H1 (cell line): Measurements from ENCODE around the gene CACNG5. TPM values are rescaled to one million over a fixed set of nuclear protein-coding genes. Genes with fewer than 3 reads are reported as not detected.

ENCODE experiments used
- CTCF ChIA-PET: fragments of 300-600 bp; sonication (Branson Sonifier 250); formaldehyde crosslinking; loops from one replicate; lab custom pipeline; 2021; ENCODE audit not compliant: partially characterized antibody; lab: Charles Lee
- POLR2A ChIA-PET: fragments of 300-600 bp; sonication (Branson Sonifier 250); formaldehyde crosslinking; loops from one replicate; lab custom pipeline; 2021; ENCODE audit warnings: inconsistent platforms; ENCODE audit not compliant: partially characterized antibody; lab: Charles Lee
- DNase-seq, 2 experiments: peaks; one replicate each; pipeline versions ENCODE4 v3.0.0 to v3.0.0-alpha.2; 2010 to 2022; ENCODE audit warnings: low spot score in 2 of 2, low read depth in 1 of 2, mixed read lengths in 1 of 2
- FAIRE-seq: peaks from 2 replicates; lab custom pipeline; 2011; peaks lifted over from hg19 to GRCh38; lab: Jason Lieb, UNC
- H2AFZ ChIP-seq: 2 replicates; pipeline ENCODE4 v1.8.1; 2012; ENCODE audit warnings: low read length, inconsistent platforms
- H2AK5ac ChIP-seq: 2 replicates; pipeline ENCODE4 v1.6.1; 2013; ENCODE audit warnings: low read depth, low read length
- H2BK120ac ChIP-seq: replicated peaks from 2 replicates; pipeline ENCODE3; 2013; ENCODE audit warnings: low read depth, low read length, inconsistent platforms
- H2BK12ac ChIP-seq: 2 replicates; pipeline ENCODE4 v1.6.1; 2013; ENCODE audit warnings: low read depth, low read length
- H2BK15ac ChIP-seq: 2 replicates; pipeline ENCODE4 v1.6.1; 2013; ENCODE audit warnings: low read length
- H2BK20ac ChIP-seq: 2 replicates; pipeline ENCODE4 v1.6.1; 2013; ENCODE audit warnings: low read length
- H2BK5ac ChIP-seq: 2 replicates; pipeline ENCODE4 v1.6.1; 2013; ENCODE audit warnings: low read depth, low read length
- H3K14ac ChIP-seq: 2 replicates; pipeline ENCODE4 v1.6.1; 2013; ENCODE audit warnings: inconsistent platforms; ENCODE audit not compliant: insufficient read length
- H3K18ac ChIP-seq: 2 replicates; pipeline ENCODE4 v1.6.1; 2013; ENCODE audit warnings: low read length; ENCODE audit errors: extremely low read depth
- H3K23ac ChIP-seq: 2 replicates; pipeline ENCODE4 v1.6.1; 2013; ENCODE audit warnings: inconsistent platforms; ENCODE audit not compliant: insufficient read length
- H3K23me2 ChIP-seq: 2 replicates; pipeline ENCODE4 v1.6.1; 2013; ENCODE audit warnings: low read depth, low read length
- H3K27ac ChIP-seq: 2 replicates; pipeline ENCODE4 v1.6.1; 2011; ENCODE audit warnings: low read depth, low read length, inconsistent platforms
- H3K27me3 ChIP-seq, 4 experiments: replicated peaks in 1 of 4; 1 replicate in 1 of 4; 2 replicates in 3 of 4; pipeline versions ENCODE4 v1.6.1 to v1.8.1; 2011 to 2013; ENCODE audit warnings: low read length in 3 of 4, mild to moderate bottlenecking in 3 of 4, inconsistent platforms in 2 of 4, mixed read lengths in 2 of 4, moderate library complexity in 1 of 4; ENCODE audit not compliant: control insufficient read depth in 3 of 4, insufficient read depth in 3 of 4; ENCODE audit errors: extremely low read depth in 1 of 4
- H3K36me3 ChIP-seq, 4 experiments: 2 replicates each; pipeline versions ENCODE4 v1.6.1 to v1.8.1; 2011 to 2013; ENCODE audit warnings: mild to moderate bottlenecking in 4 of 4, low read length in 3 of 4, moderate library complexity in 2 of 4, control low read depth in 1 of 4, inconsistent platforms in 1 of 4; ENCODE audit not compliant: insufficient read depth in 4 of 4, control insufficient read depth in 2 of 4
- H3K4ac ChIP-seq: replicated peaks from 2 replicates; pipeline ENCODE3; 2013; ENCODE audit warnings: low read length, low read depth, mixed read lengths, inconsistent platforms; ENCODE audit not compliant: insufficient read length
- H3K4me1 ChIP-seq, 4 experiments: replicated peaks in 1 of 4; 1 replicate in 1 of 4; 2 replicates in 3 of 4; pipeline versions ENCODE4 v1.6.1 to v1.8.1; 2011 to 2013; ENCODE audit warnings: low read length in 3 of 4, inconsistent platforms in 2 of 4, mixed read lengths in 1 of 4; ENCODE audit not compliant: insufficient read depth in 4 of 4, control insufficient read depth in 3 of 4
- H3K4me2 ChIP-seq, 2 experiments: 2 replicates each; pipeline versions ENCODE4 v1.6.1 to v1.8.1; 2011 to 2013; ENCODE audit warnings: low read depth in 2 of 2, low read length in 2 of 2, control low read depth in 1 of 2, inconsistent platforms in 1 of 2, mild to moderate bottlenecking in 1 of 2; ENCODE audit not compliant: insufficient read depth in 1 of 2
- H3K4me3 ChIP-seq, 4 experiments: fragments of 200-600, 300-600 bp in 1 of 4; sonication (generic), shearing (Covaris generic), sonication (Bioruptor Twin) in 1 of 4; 2 replicates each; pipeline versions ENCODE4 v1.5.1 to v1.8.1; 2011 to 2016; ENCODE audit warnings: low read length in 4 of 4, low read depth in 3 of 4, control low read depth in 2 of 4, inconsistent platforms in 2 of 4, mild to moderate bottlenecking in 2 of 4, mixed read lengths in 1 of 4, moderate library complexity in 1 of 4; ENCODE audit not compliant: insufficient read depth in 2 of 4; ENCODE audit errors: extremely low read depth in 1 of 4
- H3K56ac ChIP-seq: replicated peaks from 2 replicates; pipeline ENCODE3; 2013; ENCODE audit warnings: low read depth, mild to moderate bottlenecking, mixed read lengths, low read length, inconsistent platforms; ENCODE audit not compliant: insufficient read length
- H3K79me1 ChIP-seq: 2 replicates; pipeline ENCODE4 v1.6.1; 2013; ENCODE audit warnings: low read depth, low read length, control low read depth
- H3K79me2 ChIP-seq, 2 experiments: 2 replicates each; pipeline versions ENCODE4 v1.6.1 to v1.8.1; 2012 to 2013; ENCODE audit warnings: low read length in 2 of 2, mild to moderate bottlenecking in 2 of 2, inconsistent platforms in 1 of 2; ENCODE audit not compliant: insufficient read depth in 2 of 2, control insufficient read depth in 1 of 2
- H3K9ac ChIP-seq, 4 experiments: replicated peaks in 1 of 4; 1 replicate in 1 of 4; 2 replicates in 3 of 4; pipeline versions ENCODE4 v1.6.1 to v1.8.1; 2011 to 2013; ENCODE audit warnings: low read depth in 3 of 4, low read length in 3 of 4, control low read depth in 2 of 4, mild to moderate bottlenecking in 2 of 4, moderate library complexity in 2 of 4, inconsistent platforms in 1 of 4; ENCODE audit errors: extremely low read depth in 1 of 4
- H3K9me3 ChIP-seq, 2 experiments: 2 replicates each; pipeline versions ENCODE4 v1.6.1 to v1.8.1; 2012 to 2013; ENCODE audit warnings: mild to moderate bottlenecking in 2 of 2, moderate library complexity in 2 of 2, control low read depth in 1 of 2, inconsistent platforms in 1 of 2, low read depth in 1 of 2, low read length in 1 of 2, mixed read lengths in 1 of 2; ENCODE audit not compliant: insufficient read depth in 2 of 2
- H4K20me1 ChIP-seq, 2 experiments: replicated peaks in 1 of 2; 2 replicates each; pipeline versions ENCODE3 to v1.8.1; 2011 to 2013; ENCODE audit warnings: inconsistent platforms in 2 of 2, low read length in 2 of 2, mild to moderate bottlenecking in 1 of 2; ENCODE audit not compliant: insufficient read depth in 2 of 2, control insufficient read depth in 1 of 2
- H4K5ac ChIP-seq: 2 replicates; pipeline ENCODE4 v1.6.1; 2013; ENCODE audit warnings: low read length, low read depth, mixed read lengths, inconsistent platforms; ENCODE audit not compliant: insufficient read length
- H4K8ac ChIP-seq: 2 replicates; pipeline ENCODE4 v1.8.0; 2013; ENCODE audit warnings: mild to moderate bottlenecking, moderate library complexity, low read length, inconsistent platforms; ENCODE audit not compliant: insufficient read depth; ENCODE audit errors: extremely low read depth
- H4K91ac ChIP-seq: replicated peaks from 2 replicates; pipeline ENCODE3; 2013; ENCODE audit warnings: low read length, mixed read lengths, inconsistent platforms; ENCODE audit not compliant: insufficient read length
- ATF3 ChIP-seq: IDR thresholded peaks from 2 replicates; pipeline ENCODE4 v1.6.1; 2011; ENCODE audit warnings: low read depth, mild to moderate bottlenecking, low read length; ENCODE audit not compliant: insufficient read depth
- BACH1 ChIP-seq: IDR thresholded peaks from 2 replicates; pipeline ENCODE4 v1.6.1; 2012; ENCODE audit warnings: low read length, improper control_type of control experiment
- BCL11A ChIP-seq, 2 experiments: IDR thresholded peaks; one replicate each; pipeline ENCODE4 v1.6.1; 2011; ENCODE audit warnings: low read depth in 2 of 2, low read length in 2 of 2, mild to moderate bottlenecking in 2 of 2
- CEBPB ChIP-seq: IDR thresholded peaks from 2 replicates; pipeline ENCODE4 v1.6.1; 2012; ENCODE audit warnings: low read depth, low read length
- CTBP2 ChIP-seq: IDR thresholded peaks from 2 replicates; pipeline ENCODE4 v1.7.0; 2011; ENCODE audit warnings: borderline replicate concordance, mild to moderate bottlenecking, moderate library complexity, mixed read lengths, low read length; ENCODE audit not compliant: insufficient read depth, insufficient read length
- KDM1A ChIP-seq: fragments of 200-600, 300-600 bp; sonication (generic); IDR thresholded peaks from 2 replicates; pipeline ENCODE4 v1.7.1; 2016; ENCODE audit warnings: mild to moderate bottlenecking, low read length, borderline replicate concordance
- MAX ChIP-seq: IDR thresholded peaks from 2 replicates; pipeline ENCODE4 v1.6.1; 2012; ENCODE audit warnings: inconsistent platforms
- RFX5 ChIP-seq: IDR thresholded peaks from 2 replicates; pipeline ENCODE4 v1.6.1; 2011; ENCODE audit warnings: low read depth, low read length, improper control_type of control experiment, borderline replicate concordance
- RNF2 ChIP-seq: fragments of 200-900, 300-1000 bp; sonication (generic); IDR thresholded peaks from 2 replicates; pipeline ENCODE4 v1.7.1; 2016; ENCODE audit warnings: borderline replicate concordance, low read depth, mild to moderate bottlenecking, antibody characterized with exemption, low read length; ENCODE audit not compliant: poor library complexity, severe bottlenecking; ENCODE audit errors: missing control alignments
- SP4 ChIP-seq: IDR thresholded peaks from 2 replicates; pipeline ENCODE4 v1.6.1; 2012; ENCODE audit warnings: low read length, inconsistent platforms
- WGBS, 2 experiments: shearing (Covaris generic) in 1 of 2; methylation state at CpG; one replicate each; pipeline versions ENCODE4 v1.1.6 to v1.1.7; 2013 to 2015; ENCODE audit warnings: low lambda C conversion rate in 2 of 2, mixed read lengths in 2 of 2, inconsistent platforms in 1 of 2, low coverage in 1 of 2, missing lambda C conversion rate in 1 of 2; ENCODE audit not compliant: insufficient replicate concordance in 2 of 2, insufficient coverage in 1 of 2, insufficient read length in 1 of 2; ENCODE audit errors: extremely low coverage in 1 of 2, missing lambda C conversion rate in 1 of 2; 5-methylcytosine and 5-hydroxymethylcytosine counted together
- polyA plus RNA-seq, 7 experiments: library from polyadenylated mRNA; depleted of rRNA in 3 of 7; stranded (reverse) in 5 of 7; unstranded in 2 of 7; fragments of >200 nt in 5 of 7; fragments of 200-250 nt in 2 of 7; gene quantifications; 1 replicate in 5 of 7; 2 replicates in 1 of 7; 4 replicates in 1 of 7; pipeline versions ENCODE4 v1.2.1 to v1.2.3, GENCODE V29; 2011 to 2013; ENCODE audit warnings: missing spikeins in 2 of 7, mixed read lengths in 2 of 7
- total RNA-seq: library from RNA; stranded (reverse); fragmentation: NEBNext Ultra II Directional; extraction: Animal tissue kit (Norgen Biotek cat#: 25700); gene quantifications from 2 replicates; pipeline ENCODE4 v1.2.1, GENCODE V29; 2021

The CACNG5 gene
- total and polyA plus RNA-seq, 2 of the 8 experiments (the other 6 are each of a cell fraction or from before 2014, with no cell fraction given): 2.2 to 3.1 TPM

GRCh38 chr17:66836063-66837005 is 1.4 kb downstream of the CACNG5 start:
- 89% methylated on average over 11 of the region's 11 CpGs; no CpG with 5 or more reads in 1 of the 2 experiments for WGBS, 2 experiments
- no peak overlapping the region for H4K8ac ChIP-seq
- CTCF ChIA-PET: interaction anchor here (0.6 to 2.3 kb wide), 10 partner anchors 8 to 139 kb away, joined by 3 to 7 read pairs (median 4); no protein-coding TSS in a partner anchor
- no peak for TF ChIP-seq SP4
- TF ChIP-seq RNF2: no peak
- no peak for TF ChIP-seq MAX
- no peak for TF ChIP-seq ATF3
- no peak for TF ChIP-seq RFX5
- TF ChIP-seq BCL11A (IDR thresholded peaks at IDR 0.05; ENCODE audit: low read depth in 2 of 2, low read length in 2 of 2): no peak
- no peak for TF ChIP-seq KDM1A
- TF ChIP-seq BACH1: no peak
- no peak for TF ChIP-seq CTBP2
- no peak for TF ChIP-seq CEBPB

More at GRCh38 chr17:66836063-66837005, 1.4 kb downstream of the CACNG5 start:
- Histone ChIP-seq H3K14ac (no peak overlapping the region), H3K9ac (no peak overlapping the region), H3K9me3 (no peaks in the 10 kb centered on the region), H3K23ac (no peak overlapping the region), H2BK12ac (no peak overlapping the region), H3K79me1 (0 out of 2 replicates have a peak, but pooled peaks cover 2% of the 10 kb centered on the region), H2AFZ (no peak overlapping the region), H3K18ac (no peak overlapping the region), H2BK5ac (no peak overlapping the region), H2BK15ac (no peak overlapping the region), H3K4me2 (no peak overlapping the region; a peak in 1 of 4 replicates), H3K36me3 (no peaks in the 10 kb centered on the region), H3K27ac (no peak overlapping the region), H3K4ac (no peak overlapping the region), H4K91ac (peak overlapping the region; percentile 12), H3K4me3 (no peak overlapping the region), H2AK5ac (no peak overlapping the region), H3K27me3 (peaks cover 0 to 13% (median 9%) of the 10 kb centered on the region in 4 experiments; a peak in 5 of 7 replicates), H4K20me1 (no peaks in the 10 kb centered on the region), H3K4me1 (peaks cover 0 to 4% (median 1%) of the 10 kb centered on the region in 4 experiments; a peak in 3 of 7 replicates), H2BK20ac (no peak overlapping the region), H4K5ac (no peak overlapping the region), H3K23me2 (peaks cover 5% of the 10 kb centered on the region; the same call in 1 of the 2 replicates), H3K79me2 (no peaks in the 10 kb centered on the region), H2BK120ac (no peak overlapping the region), H3K56ac (no peak overlapping the region)
- DNase-seq (no peak), FAIRE-seq (no peak)
- POLR2A ChIA-PET: interaction anchor here (1.3 kb wide), 1 partner anchor 23 kb away, joined by 4 read pairs; no protein-coding TSS in a partner anchor
